Omental fat pad (tissue), 4 donors: ENCODE measurements around the gene C1orf105. TPM values are rescaled to one million over a fixed set of nuclear protein-coding genes. Genes with fewer than 3 reads are reported as not detected.
"Not testable (repeated sequence)": the region's sequence is repeated elsewhere in the genome, so short reads cannot be mapped to it uniquely, and the experiment has no call there.

ENCODE experiments used
- ATAC-seq: fragments of 150-250 bp; one replicate; pipeline ENCODE4 v1.9.1; 2016; ENCODE audit warnings: mild to moderate bottlenecking, moderate library complexity; ENCODE audit not compliant: low FRiP score
- DNase-seq: peaks from one replicate; pipeline ENCODE4 v3.0.0-alpha.2; 2019; ENCODE audit warnings: low spot score
- CTCF ChIP-seq, 3 donors: fragments of 450-650 bp; IDR thresholded peaks; one replicate each; pipeline ENCODE4 v1.5.1; 2016 to 2017; ENCODE audit warnings: antibody characterized with exemption in 3 of 3, mild to moderate bottlenecking in 3 of 3, moderate library complexity in 2 of 3
- total RNA-seq, 4 donors: library from RNA; depleted of rRNA; stranded (reverse); fragments of >200 nt; gene quantifications; one replicate each; pipeline ENCODE4 v1.1.0, GENCODE V29; 2016

Gene C1orf105
- total RNA-seq, 4 donors from 2014 or later, result not detected

GRCh38 chr1:172423336-172423735 lies 2.9 kb downstream of the C1orf105 start:
- no peak for DNase-seq
- TF ChIP-seq CTCF (IDR thresholded peaks at IDR 0.05), result no peak
- ATAC-seq, result no peak

- no peak for TF ChIP-seq CTCF (IDR thresholded peaks at IDR 0.05)
- DNase-seq (no peak), ATAC-seq (no peak)
Measured at GRCh38 chr1:172425339-172425738, 4.9 kb downstream of the C1orf105 start.

GRCh38 chr1:172427191-172427590 lies 6.7 kb downstream of the C1orf105 start:
- DNase-seq, result no peak
- no peak for TF ChIP-seq CTCF (IDR thresholded peaks at IDR 0.05)
- no peak for ATAC-seq

GRCh38 chr1:172429331-172430127 lies 9.0 kb downstream of the C1orf105 start:
- no peak for ATAC-seq
- no peak for TF ChIP-seq CTCF (IDR thresholded peaks at IDR 0.05)
- no peak for DNase-seq

DNA sequence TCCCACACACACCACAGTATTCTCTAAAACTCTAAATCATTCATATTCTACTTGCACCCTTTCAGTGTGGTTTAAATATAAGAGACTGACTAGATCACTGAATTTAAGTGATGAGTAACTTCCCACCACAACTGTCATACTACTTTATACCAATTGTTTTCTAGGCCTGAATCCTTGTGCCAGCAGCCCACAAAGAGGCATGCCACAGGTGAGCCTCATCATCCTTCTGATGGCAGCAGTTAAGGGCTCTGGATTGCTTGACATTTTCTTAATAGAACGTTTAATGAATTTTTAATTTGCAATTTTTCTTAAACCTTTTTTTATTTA lies 9.6 kb downstream of the C1orf105 start:
- ATAC-seq, result no peak
- no peak for DNase-seq
- TF ChIP-seq CTCF (IDR thresholded peaks at IDR 0.05), result no peak

GRCh38 chr1:172431204-172431603 lies 10.7 kb downstream of the C1orf105 start:
- no peak for DNase-seq
- TF ChIP-seq CTCF (IDR thresholded peaks at IDR 0.05), result no peak
- no peak for ATAC-seq

DNA sequence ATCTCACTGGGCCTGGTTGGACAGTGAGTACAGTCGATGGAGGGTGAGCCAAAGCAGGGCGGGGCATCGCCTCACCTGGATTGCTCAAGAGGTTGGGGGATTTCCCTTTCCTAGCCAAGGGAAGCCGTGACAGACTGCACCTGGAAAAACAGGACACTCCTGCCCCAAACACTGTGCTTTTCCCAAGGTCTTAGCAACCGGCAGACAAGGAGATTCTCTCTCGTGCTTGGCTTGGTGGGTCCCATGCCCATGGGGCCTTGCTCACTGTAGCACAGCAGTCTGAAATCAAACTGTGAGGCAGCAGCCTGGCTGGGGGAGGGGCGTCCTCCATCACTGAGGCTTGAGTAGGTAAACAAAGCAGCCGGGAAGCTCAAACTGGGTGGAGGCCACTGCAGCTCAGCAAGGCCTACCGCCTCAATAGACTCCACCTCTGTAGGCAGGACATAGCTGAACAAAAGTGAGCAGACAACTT lies 11.3 kb downstream of the C1orf105 start:
- ATAC-seq, result no peak
- DNase-seq, result no peak

DNA sequence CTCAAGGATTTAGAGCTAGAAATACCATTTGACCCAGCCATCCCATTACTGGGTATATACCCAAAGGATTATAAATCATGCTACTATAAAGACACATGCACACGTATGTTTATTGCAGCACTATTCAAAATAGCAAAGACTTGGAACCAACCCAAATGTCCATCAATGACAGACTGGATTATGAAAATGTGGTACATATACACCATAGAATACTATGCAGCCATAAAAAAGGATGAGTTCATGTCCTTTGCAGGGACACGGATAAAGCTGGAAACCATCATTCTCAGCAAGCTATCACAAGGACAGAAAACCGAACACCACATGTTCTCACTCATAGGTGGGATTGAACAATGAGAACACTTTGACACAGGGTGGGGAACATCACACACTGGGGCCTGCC lies 16.7 kb downstream of the C1orf105 start:
- ATAC-seq, DNase-seq: not testable (repeated sequence)

More for the DNA sequence above, 11.3 kb downstream of the C1orf105 start:
- no peak for TF ChIP-seq CTCF (IDR thresholded peaks at IDR 0.05)
